AG09319 (cell line): ENCODE data around the gene CBLN4.

Experiments
- DNase-seq: peaks from one replicate; pipeline ENCODE4 v3.0.0-alpha.2; 2010; ENCODE audit warnings: low read depth; ENCODE audit errors: extremely low read depth
- TF ChIP-seq, protein P1 (sequence below): IDR thresholded peaks from 2 replicates; pipeline ENCODE4 v1.5.1; 2011; ENCODE audit warnings: low read depth, mild to moderate bottlenecking, inconsistent platforms, low read length, moderate library complexity

Gene CBLN4

DNA sequence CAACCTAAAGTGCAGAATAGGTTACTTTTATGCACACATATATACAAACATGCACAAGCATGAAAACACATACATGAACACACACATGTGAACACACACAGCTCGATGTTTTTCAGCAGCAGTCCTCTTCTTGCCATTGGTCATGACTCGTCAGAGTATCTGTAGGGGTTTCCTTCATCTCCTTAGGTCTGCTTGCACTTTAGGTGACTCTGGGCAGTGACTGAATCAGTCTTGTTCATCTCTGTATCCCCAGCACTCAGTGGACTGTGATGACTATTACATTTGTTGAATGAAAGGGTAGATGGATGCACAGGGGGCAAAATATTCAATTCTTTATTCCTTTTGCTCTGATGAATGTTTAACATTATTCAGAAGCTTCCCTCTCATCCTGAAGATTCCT lies 26.8 kb downstream of the CBLN4 start:
- no peak for DNase-seq

DNA sequence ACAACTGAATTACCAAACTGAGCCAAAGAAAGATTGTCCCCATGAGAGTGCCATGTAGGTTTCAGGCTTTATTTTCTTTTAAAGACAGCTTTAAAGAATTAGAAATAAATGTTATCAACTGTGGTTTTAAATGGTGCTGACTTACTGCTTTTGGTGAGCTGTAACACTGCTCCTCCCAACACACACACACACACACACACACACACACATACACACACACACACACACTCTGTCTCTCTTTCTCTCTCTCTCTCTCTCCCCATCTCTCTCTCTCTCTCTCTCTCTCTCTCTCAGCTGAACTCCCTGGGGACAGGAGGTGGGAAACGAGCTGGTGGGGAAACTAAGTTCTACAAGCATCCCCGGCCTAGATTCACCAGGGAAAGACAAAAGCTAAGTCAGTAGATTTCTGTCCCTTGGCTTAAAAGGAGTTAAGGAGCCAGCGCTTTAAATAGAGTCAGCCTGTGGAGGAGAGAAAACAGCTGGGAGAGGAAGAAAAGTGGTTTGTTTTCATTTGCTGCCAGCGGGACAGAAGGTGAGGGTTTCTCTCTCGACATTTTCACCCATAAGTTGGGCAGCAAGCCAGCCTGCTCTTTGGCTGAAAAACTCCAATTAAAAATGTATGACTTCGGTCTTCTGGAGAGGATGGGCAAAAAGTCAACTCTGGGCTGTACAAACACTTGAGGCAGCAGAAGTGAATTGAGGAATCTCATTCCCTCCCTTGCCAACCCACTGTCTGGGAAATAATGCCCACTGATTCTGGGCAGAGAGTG lies 27.4 kb downstream of the CBLN4 start:
- no peak for DNase-seq
- TF ChIP-seq, protein P1, sequence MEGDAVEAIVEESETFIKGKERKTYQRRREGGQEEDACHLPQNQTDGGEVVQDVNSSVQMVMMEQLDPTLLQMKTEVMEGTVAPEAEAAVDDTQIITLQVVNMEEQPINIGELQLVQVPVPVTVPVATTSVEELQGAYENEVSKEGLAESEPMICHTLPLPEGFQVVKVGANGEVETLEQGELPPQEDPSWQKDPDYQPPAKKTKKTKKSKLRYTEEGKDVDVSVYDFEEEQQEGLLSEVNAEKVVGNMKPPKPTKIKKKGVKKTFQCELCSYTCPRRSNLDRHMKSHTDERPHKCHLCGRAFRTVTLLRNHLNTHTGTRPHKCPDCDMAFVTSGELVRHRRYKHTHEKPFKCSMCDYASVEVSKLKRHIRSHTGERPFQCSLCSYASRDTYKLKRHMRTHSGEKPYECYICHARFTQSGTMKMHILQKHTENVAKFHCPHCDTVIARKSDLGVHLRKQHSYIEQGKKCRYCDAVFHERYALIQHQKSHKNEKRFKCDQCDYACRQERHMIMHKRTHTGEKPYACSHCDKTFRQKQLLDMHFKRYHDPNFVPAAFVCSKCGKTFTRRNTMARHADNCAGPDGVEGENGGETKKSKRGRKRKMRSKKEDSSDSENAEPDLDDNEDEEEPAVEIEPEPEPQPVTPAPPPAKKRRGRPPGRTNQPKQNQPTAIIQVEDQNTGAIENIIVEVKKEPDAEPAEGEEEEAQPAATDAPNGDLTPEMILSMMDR = no peak

More for the DNA sequence above, 26.8 kb downstream of the CBLN4 start:
- TF ChIP-seq, protein P1 = no peak

DNA sequence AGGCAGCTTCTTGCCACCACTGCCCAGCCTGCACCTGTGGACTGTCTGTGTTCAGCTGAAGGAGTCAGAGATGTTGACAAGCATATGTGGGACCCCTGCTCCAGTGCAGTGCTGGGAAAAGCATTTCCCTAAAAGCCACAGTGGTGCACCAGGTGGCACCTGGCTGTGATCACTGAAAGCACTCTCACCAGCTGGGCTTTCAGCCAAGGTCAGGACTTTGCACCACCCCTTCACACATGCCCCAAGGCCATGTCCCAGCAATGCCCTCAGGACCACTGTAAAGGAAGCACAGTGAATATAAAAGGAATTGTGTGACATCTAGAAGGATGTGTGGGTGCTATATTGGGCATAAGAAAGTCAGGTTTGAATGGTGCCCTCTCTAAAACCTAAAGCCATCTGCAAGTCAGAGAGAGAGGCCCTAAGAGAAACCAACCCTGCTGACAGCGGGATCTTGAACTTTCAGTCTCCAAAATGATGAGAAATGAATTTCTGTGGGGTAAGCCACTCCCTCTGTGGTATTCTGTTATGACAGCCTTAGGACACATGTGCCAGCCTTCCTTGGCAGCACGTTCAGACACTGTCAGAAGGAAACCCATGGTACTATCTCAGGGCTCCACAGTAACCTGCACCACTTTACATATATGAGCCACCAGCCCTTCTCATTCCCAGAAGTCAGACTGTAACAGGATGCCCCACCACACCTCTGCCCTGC lies 30.7 kb downstream of the CBLN4 start:
- no peak for DNase-seq
- TF ChIP-seq, protein P1 = no peak

DNA sequence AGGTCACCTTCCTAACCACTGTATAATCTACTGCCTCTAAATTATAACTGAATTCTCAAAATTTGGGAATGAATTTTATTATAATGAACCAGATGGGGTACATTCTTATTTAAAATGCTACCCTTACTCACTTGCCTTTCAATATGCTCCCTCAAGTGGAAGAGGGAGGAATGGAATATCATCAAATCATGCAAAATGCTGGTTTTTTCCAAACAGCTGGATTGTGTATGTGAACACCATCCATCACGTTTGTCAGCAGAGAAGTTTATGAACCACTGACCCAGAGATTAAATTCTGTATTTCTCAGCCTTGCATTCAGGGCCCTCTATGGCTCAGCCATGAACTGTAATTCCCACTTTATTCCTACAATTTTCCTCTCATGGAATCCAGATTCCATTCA lies 40.5 kb downstream of the CBLN4 start:
- DNase-seq = no peak
- TF ChIP-seq, protein P1 = no peak

DNA sequence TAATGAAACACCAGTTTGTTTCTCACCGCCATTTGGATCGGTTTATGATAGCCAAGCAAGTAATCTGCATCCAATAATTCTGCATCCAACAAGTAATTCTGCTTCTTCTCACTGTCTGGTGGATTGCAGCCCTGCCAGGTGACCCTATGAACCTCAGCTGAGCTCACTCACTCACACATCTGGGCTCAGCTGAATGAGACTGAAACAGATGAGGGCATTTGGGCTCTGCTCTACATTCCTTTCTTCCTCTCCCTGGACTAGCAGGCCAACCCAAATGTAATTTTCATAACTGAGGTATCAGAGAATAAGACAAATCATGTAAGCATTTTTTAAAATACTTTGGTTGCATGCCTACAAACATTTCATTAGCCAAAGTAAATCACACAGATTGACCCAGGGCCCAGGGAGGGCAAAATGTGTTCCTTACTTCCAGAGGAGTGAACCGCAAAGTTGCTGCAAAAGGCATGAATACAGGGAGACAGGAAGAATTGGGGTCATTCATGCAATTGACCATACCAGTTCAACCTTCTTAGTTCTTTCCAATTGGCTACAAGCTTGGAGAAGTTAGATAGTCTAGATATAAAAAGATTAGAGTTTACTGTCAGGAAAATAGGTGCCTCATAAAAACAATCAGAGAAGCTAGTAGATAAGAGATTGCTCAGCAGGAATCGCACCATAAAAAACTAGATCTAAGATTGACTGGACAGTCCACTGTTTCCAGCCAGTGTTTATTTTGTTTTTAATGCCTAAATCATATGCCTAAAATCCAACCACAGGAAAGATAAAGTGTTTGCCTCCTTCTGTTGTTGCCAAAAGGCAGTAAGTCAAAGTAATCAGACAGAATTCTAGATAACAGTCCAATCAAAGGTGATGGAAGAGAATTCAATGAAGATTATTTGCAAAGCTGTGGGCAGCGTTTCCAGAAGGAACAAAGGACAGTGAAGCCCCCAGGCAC lies 43.7 kb downstream of the CBLN4 start:
- TF ChIP-seq, protein P1 = no peak
- no peak for DNase-seq

DNA sequence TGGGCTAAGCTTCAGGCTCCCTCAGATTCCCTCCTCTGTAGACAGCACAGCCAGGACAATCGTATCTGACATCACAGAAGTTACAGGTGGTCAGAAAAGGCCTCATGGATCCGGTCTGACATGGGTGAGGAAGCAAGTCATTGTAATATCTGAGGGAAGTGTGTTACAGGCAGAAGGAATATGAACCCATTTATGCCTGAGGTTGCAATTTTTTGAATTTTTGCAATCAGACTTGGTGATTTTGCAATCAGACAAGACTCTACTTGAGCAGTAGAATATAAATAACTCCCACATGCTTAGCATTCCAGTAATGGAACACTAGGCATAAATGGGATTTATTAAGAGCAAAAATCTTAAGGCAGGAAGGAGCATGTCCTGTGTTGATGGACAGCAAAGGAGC lies 52.1 kb downstream of the CBLN4 start:
- no peak for DNase-seq
- TF ChIP-seq, protein P1 = no peak
